HCT116 (cell line): Measurements from ENCODE around the gene PROSER3. TPM values are rescaled to one million over a fixed set of nuclear protein-coding genes. Genes with fewer than 3 reads are reported as not detected.

Experiments used
- ATAC-seq: fragments of 200-7000 bp; cut with Tn5 transposase; 2 replicates; pipeline ENCODE4 v1.9.1; 2020; ENCODE audit warnings: mild to moderate bottlenecking, moderate library complexity
- BruUV-seq: library from RNA; stranded (reverse); fragments of 400-500 nt; replicated peaks from 2 replicates; lab custom pipeline; 2021; lab: Mats Ljungman, UMichigan
- CTCF ChIA-PET: fragments of 300-600 bp; sonication (Branson Sonifier 250); formaldehyde crosslinking; loops from one replicate; lab custom pipeline; 2021; ENCODE audit warnings: antibody characterized with exemption; lab: Charles Lee
- POLR2A ChIA-PET: fragments of 300-600, 350-600 bp; sonication (Branson Sonifier 250); formaldehyde crosslinking; loops from one replicate; lab custom pipeline; 2021; ENCODE audit warnings: antibody characterized with exemption; lab: Charles Lee
- RAD21 ChIA-PET, 2 experiments: fragments of 300-600 bp; sonication (Branson Sonifier 250); formaldehyde crosslinking; loops; one replicate each; lab custom pipeline; 2023; ENCODE audit warnings: low total read pairs in 2 of 2; ENCODE audit not compliant: uncharacterized antibody in 2 of 2, unreplicated experiment in 2 of 2, low non-redundant PET in 1 of 2; lab: Charles Lee
- DNase-seq: peaks from one replicate; pipeline ENCODE4 v3.0.0-alpha.2; 2010; ENCODE audit warnings: low read depth, low spot score
- H2AFZ ChIP-seq: fragments of 200-600 bp; shearing (Covaris generic), sonication (generic); 2 replicates; pipeline ENCODE4 v1.6.1; 2017; ENCODE audit warnings: low read depth, mixed run types, mixed read lengths, antibody characterized with exemption, low read length; ENCODE audit not compliant: poor library complexity, severe bottlenecking
- H3K27ac ChIP-seq: 2 replicates; pipeline ENCODE4 v1.5.1; 2012; ENCODE audit warnings: low read depth, low read length
- H3K27me3 ChIP-seq: fragments of 200-600 bp; sonication (generic); 2 replicates; pipeline ENCODE4 v1.6.1; 2016; ENCODE audit warnings: mixed run types, low read length, mixed read lengths; ENCODE audit not compliant: insufficient read depth
- H3K36me3 ChIP-seq, 2 experiments: fragments of 200-500 bp in 1 of 2; fragments of 200-600 bp in 1 of 2; sonication (Bioruptor generic) in 1 of 2; sonication (generic) in 1 of 2; 2 replicates each; pipeline versions ENCODE4 v1.5.1 to v1.6.1; 2014 to 2016; ENCODE audit warnings: low read length in 2 of 2, inconsistent platforms in 1 of 2, mixed read lengths in 1 of 2, mixed run types in 1 of 2; ENCODE audit not compliant: insufficient read depth in 2 of 2, control insufficient read depth in 1 of 2
- H3K4me1 ChIP-seq, 2 experiments: fragments of 200-600 bp in 1 of 2; sonication (generic) in 1 of 2; 2 replicates each; pipeline versions ENCODE4 v1.5.1 to v1.6.1; 2012 to 2017; ENCODE audit warnings: low read length in 2 of 2, inconsistent platforms in 1 of 2, mild to moderate bottlenecking in 1 of 2, mixed read lengths in 1 of 2, mixed run types in 1 of 2, moderate library complexity in 1 of 2; ENCODE audit not compliant: insufficient read depth in 2 of 2, control insufficient read depth in 1 of 2
- H3K4me2 ChIP-seq: fragments of 200-600 bp; sonication (generic); 2 replicates; pipeline ENCODE4 v1.6.1; 2017; ENCODE audit warnings: mixed run types, low read length, mixed read lengths
- H3K4me3 ChIP-seq, 2 experiments: fragments of 200-600 bp in 1 of 2; sonication (generic) in 1 of 2; replicated peaks in 1 of 2; 2 replicates each; pipeline ENCODE4 v1.5.1; 2011 to 2016; ENCODE audit warnings: low read length in 2 of 2, control low read depth in 1 of 2, low read depth in 1 of 2, mild to moderate bottlenecking in 1 of 2, mixed read lengths in 1 of 2, mixed run types in 1 of 2
- H3K79me2 ChIP-seq: fragments of 200-600 bp; sonication (generic); 2 replicates; pipeline ENCODE4 v1.6.1; 2017; ENCODE audit warnings: mild to moderate bottlenecking, mixed run types, low read length, moderate library complexity, mixed read lengths; ENCODE audit not compliant: insufficient read depth
- H3K9ac ChIP-seq: fragments of 200-600 bp; sonication (generic); 2 replicates; pipeline ENCODE4 v1.6.1; 2016; ENCODE audit warnings: low read length, mixed read lengths
- H3K9me2 ChIP-seq: fragments of 200-600 bp; sonication (generic), shearing (Covaris generic); 2 replicates; pipeline ENCODE4 v1.6.1; 2017; ENCODE audit warnings: mixed run types, mild to moderate bottlenecking, moderate library complexity; ENCODE audit not compliant: insufficient read depth
- H3K9me3 ChIP-seq, 2 experiments: fragments of 200-500 bp in 1 of 2; fragments of 200-600 bp in 1 of 2; sonication (Bioruptor generic) in 1 of 2; sonication (generic) in 1 of 2; 2 replicates each; pipeline ENCODE4 v1.6.1; 2014 to 2017; ENCODE audit warnings: low read length in 2 of 2, mixed read lengths in 2 of 2, inconsistent platforms in 1 of 2, low read depth in 1 of 2, mild to moderate bottlenecking in 1 of 2, mixed run types in 1 of 2, moderate library complexity in 1 of 2; ENCODE audit not compliant: control insufficient read depth in 1 of 2, insufficient read depth in 1 of 2
- H4K20me1 ChIP-seq: fragments of 200-600 bp; sonication (generic), shearing (Covaris generic); 2 replicates; pipeline ENCODE4 v1.6.1; 2017; ENCODE audit warnings: mixed run types, mild to moderate bottlenecking, moderate library complexity; ENCODE audit not compliant: insufficient read depth
- ATF3 ChIP-seq: IDR thresholded peaks from 2 replicates; pipeline ENCODE4 v1.6.1; 2012
- CTCF ChIP-seq, 3 experiments: fragments of 200-600 bp in 1 of 3; sonication (generic) in 1 of 3; IDR thresholded peaks in 2 of 3; conservative IDR thresholded peaks in 1 of 3; 2 replicates each; pipeline ENCODE4 v1.5.1; 2012 to 2017; ENCODE audit warnings: low read depth in 2 of 3, low read length in 2 of 3, antibody characterized with exemption in 1 of 3, borderline replicate concordance in 1 of 3, control low read depth in 1 of 3, mild to moderate bottlenecking in 1 of 3, mixed read lengths in 1 of 3, mixed run types in 1 of 3, moderate library complexity in 1 of 3; ENCODE audit not compliant: insufficient read depth in 1 of 3
- EGR1 ChIP-seq: IDR thresholded peaks from 2 replicates; pipeline ENCODE4 v1.6.1; 2012; ENCODE audit warnings: low read depth
- EZH2 ChIP-seq: fragments of 200-600 bp; sonication (generic); IDR thresholded peaks from 2 replicates; pipeline ENCODE4 v1.6.1; 2017; ENCODE audit warnings: antibody characterized with exemption, mixed run types
- EZH2phosphoT487 ChIP-seq: fragments of 200-600 bp; IDR thresholded peaks from 2 replicates; pipeline ENCODE4 v1.6.1; 2018; ENCODE audit warnings: antibody characterized with exemption, borderline replicate concordance
- MAX ChIP-seq: IDR thresholded peaks from 2 replicates; pipeline ENCODE4 v1.6.1; 2012
- POLR2A ChIP-seq: IDR thresholded peaks from 2 replicates; pipeline ENCODE4 v1.7.0; 2011; ENCODE audit warnings: borderline replicate concordance; ENCODE audit not compliant: insufficient read depth, insufficient read length; ENCODE audit errors: extremely low read depth
- RAD21 ChIP-seq: IDR thresholded peaks from 2 replicates; pipeline ENCODE4 v1.6.1; 2012; ENCODE audit warnings: low read depth, mild to moderate bottlenecking
- REST ChIP-seq: IDR thresholded peaks from 2 replicates; pipeline ENCODE4 v1.6.1; 2012; ENCODE audit warnings: low read depth
- SIN3A ChIP-seq: IDR thresholded peaks from 2 replicates; pipeline ENCODE4 v1.6.1; 2012; ENCODE audit warnings: low read depth
- SP1 ChIP-seq: IDR thresholded peaks from 2 replicates; pipeline ENCODE4 v1.6.1; 2012; ENCODE audit warnings: low read depth
- SRF ChIP-seq: IDR thresholded peaks from 2 replicates; pipeline ENCODE4 v1.6.1; 2012; ENCODE audit warnings: low read depth
- TCF7L2 ChIP-seq: IDR thresholded peaks from 2 replicates; pipeline ENCODE4 v1.7.0; 2011; ENCODE audit warnings: borderline replicate concordance, inconsistent platforms; ENCODE audit not compliant: insufficient read depth, insufficient read length; ENCODE audit errors: extremely low read depth
- ZBTB33 ChIP-seq: IDR thresholded peaks from 2 replicates; pipeline ENCODE4 v1.6.1; 2011; ENCODE audit warnings: mild to moderate bottlenecking, low read length, moderate library complexity; ENCODE audit not compliant: insufficient replicate concordance; ENCODE audit errors: extremely low read depth
- ZFX ChIP-seq: fragments of 450-650 bp; IDR thresholded peaks from 2 replicates; pipeline ENCODE4 v1.6.1; 2017
- ZNF274 ChIP-seq: fragments of 200-500 bp; sonication (Bioruptor generic); IDR thresholded peaks from 2 replicates; pipeline ENCODE4 v1.6.1; 2014; ENCODE audit warnings: mild to moderate bottlenecking, low read depth, low read length, inconsistent platforms
- intact Hi-C: fragments of 100-400 bp; cut with micrococcal nuclease; formaldehyde crosslinking; loops from 2 replicates; pipeline ENCODE4 v1.10.0; 2022
- total RNA-seq: library from RNA; stranded (reverse); gene quantifications from one replicate; pipeline ENCODE4 v1.2.1, GENCODE V29; 2021; ENCODE audit not compliant: unreplicated experiment

Gene PROSER3
- total RNA-seq, 1 experiment from 2014 or later: 42.5 TPM

- no peak overlapping the region for H2AFZ ChIP-seq
- no peaks in the 10 kb centered on the region for H3K27me3 ChIP-seq
- no peak for DNase-seq
- H3K4me1 ChIP-seq: peaks cover 11 to 36% of the 10 kb centered on the region in 2 experiments
- TF ChIP-seq EGR1: no peak
- TF ChIP-seq ATF3: no peak
- TF ChIP-seq ZFX: no peak
- TF ChIP-seq TCF7L2: no peak
- no peak for TF ChIP-seq MAX
- no peak for TF ChIP-seq SIN3A
- TF ChIP-seq RAD21: no peak
- no peak for TF ChIP-seq REST
- no peak for TF ChIP-seq CTCF (IDR thresholded peaks at IDR 0.05 in 2 of 3, conservative IDR thresholded peaks at IDR 0.05 in 1 of 3; ENCODE audit: borderline replicate concordance in 1 of 3, insufficient read depth in 1 of 3, low read depth in 2 of 3, low read length in 2 of 3)
- TF ChIP-seq ZBTB33: no peak
- TF ChIP-seq EZH2: no peak
- no peak for TF ChIP-seq SP1
- TF ChIP-seq POLR2A: no peak
- TF ChIP-seq EZH2phosphoT487: no peak
- TF ChIP-seq ZNF274: no peak
- no peak for TF ChIP-seq SRF
- TF ChIP-seq, all 23 proteins: peak for 0
- BruUV-seq: TSS peak; percentile 7
- Histone ChIP-seq H3K4me2 (no peak overlapping the region), H3K9ac (no peak overlapping the region), H4K20me1 (no peaks in the 10 kb centered on the region), H3K79me2 (peaks cover 14% of the 10 kb centered on the region), H3K4me3 (no peak overlapping the region), H3K9me2 (no peaks in the 10 kb centered on the region), H3K9me3 (no peaks in the 10 kb centered on the region), H3K27ac (no peak overlapping the region), H3K36me3 (no peaks in the 10 kb centered on the region)
- ChIA-PET CTCF (no interaction called here), POLR2A (no interaction called here), RAD21 (no interaction called here)
- ATAC-seq: no peak
- intact Hi-C loops: loop anchor here (10.0 kb wide), 1 partner anchor 359 kb away; the partner anchor contains the start of gene FFAR3
These were observed 44.0 kb upstream of the PROSER3 start for GRCh38 chr19:35713904-35714495.
